NT2/D1 (cell line): ENCODE data around the gene ZNF664.

Experiments used
- DNase-seq: peaks from one replicate; pipeline ENCODE4 v3.0.0-alpha.2; 2011; ENCODE audit warnings: low read depth, low spot score
- H3K27me3 ChIP-seq: 2 replicates; pipeline ENCODE4 v1.6.0; 2011; ENCODE audit warnings: mild to moderate bottlenecking; ENCODE audit not compliant: insufficient read length, insufficient read depth
- H3K36me3 ChIP-seq: 2 replicates; pipeline ENCODE4 v1.6.1; 2011; ENCODE audit warnings: mild to moderate bottlenecking, low read length, mixed read lengths; ENCODE audit not compliant: insufficient read depth, insufficient read length
- H3K4me1 ChIP-seq: 2 replicates; pipeline ENCODE4 v1.5.1; 2011; ENCODE audit not compliant: insufficient read depth, insufficient read length
- H3K4me3 ChIP-seq: 2 replicates; pipeline ENCODE4 v1.5.1; 2011; ENCODE audit warnings: low read depth; ENCODE audit not compliant: insufficient read length
- H3K9ac ChIP-seq: 2 replicates; pipeline ENCODE4 v1.6.0; 2011; ENCODE audit warnings: low read depth; ENCODE audit not compliant: insufficient read length
- H3K9me3 ChIP-seq: 2 replicates; pipeline ENCODE4 v1.5.1; 2011; ENCODE audit warnings: mild to moderate bottlenecking, low read length; ENCODE audit not compliant: insufficient read depth
- SUZ12 ChIP-seq: IDR thresholded peaks from 2 replicates; pipeline ENCODE4 v1.6.1; 2011; ENCODE audit not compliant: insufficient read length, insufficient read depth; ENCODE audit errors: extremely low read depth
- YY1 ChIP-seq: IDR thresholded peaks from 2 replicates; pipeline ENCODE4 v1.6.1; 2011; ENCODE audit not compliant: insufficient read length, insufficient read depth
- ZNF274 ChIP-seq: IDR thresholded peaks from 2 replicates; pipeline ENCODE4 v1.6.1; 2011; ENCODE audit warnings: mild to moderate bottlenecking, low read depth, low read length

ZNF664 gene

GRCh38 chr12:123972457-123973401, at the start of gene ZNF664, which contains the start of gene CCDC92:
Gene ZNF664, plus strand, starts transcription at chr12:123973215. Its CDS starts 38,930 bp downstream, at chr12:124012145.
Gene CCDC92, minus strand, starts transcription at chr12:123972831. Its CDS starts 28,526 bp downstream, at chr12:123944305.
- Histone ChIP-seq H3K36me3 (peaks cover 32% of the 10 kb centered on the region), H3K27me3 (peaks cover 60% of the 10 kb centered on the region), H3K9ac (peak within 1 kb of the TSS; percentile 87), H3K4me1 (no peaks in the 10 kb centered on the region), H3K9me3 (no peaks in the 10 kb centered on the region), H3K4me3 (peak within 1 kb of the TSS; percentile 81)
- peak; percentile 92 for DNase-seq
- TF ChIP-seq SUZ12 = no peak
- no peak for TF ChIP-seq ZNF274
- TF ChIP-seq YY1 = no peak

GRCh38 chr12:123923927-123924326, 49.1 kb upstream of the ZNF664 start:
- DNase-seq = no peak
- H3K4me1 ChIP-seq = no peaks in the 10 kb centered on the region
- no peak overlapping the region for H3K9ac ChIP-seq
- TF ChIP-seq ZNF274 = no peak
- no peak for TF ChIP-seq YY1
- no peak for TF ChIP-seq SUZ12
- H3K4me3 ChIP-seq = no peak overlapping the region
- H3K9me3 ChIP-seq = no peaks in the 10 kb centered on the region
- no peaks in the 10 kb centered on the region for H3K36me3 ChIP-seq
- H3K27me3 ChIP-seq = peaks cover 3% of the 10 kb centered on the region

GRCh38 chr12:123924539-123924938, 48.5 kb upstream of the ZNF664 start:
- Histone ChIP-seq H3K9me3 (no peaks in the 10 kb centered on the region), H3K9ac (no peak overlapping the region), H3K27me3 (peaks cover 3% of the 10 kb centered on the region), H3K36me3 (no peaks in the 10 kb centered on the region), H3K4me3 (no peak overlapping the region), H3K4me1 (no peaks in the 10 kb centered on the region)
- TF ChIP-seq SUZ12 (no peak), ZNF274 (no peak), YY1 (no peak)
- no peak for DNase-seq

GRCh38 chr12:123928274-123928865, 44.6 kb upstream of the ZNF664 start:
- Histone ChIP-seq H3K4me1 (no peaks in the 10 kb centered on the region), H3K4me3 (no peak overlapping the region), H3K36me3 (no peaks in the 10 kb centered on the region), H3K9me3 (no peaks in the 10 kb centered on the region), H3K9ac (no peak overlapping the region), H3K27me3 (peaks cover 3% of the 10 kb centered on the region)
- TF ChIP-seq ZNF274 (no peak), SUZ12 (no peak), YY1 (no peak)
- no peak for DNase-seq

GRCh38 chr12:123928897-123929296, 44.1 kb upstream of the ZNF664 start:
- no peaks in the 10 kb centered on the region for H3K4me1 ChIP-seq
- H3K9me3 ChIP-seq = no peaks in the 10 kb centered on the region
- no peak for DNase-seq
- no peak overlapping the region for H3K4me3 ChIP-seq
- peaks cover 3% of the 10 kb centered on the region for H3K27me3 ChIP-seq
- no peak overlapping the region for H3K9ac ChIP-seq
- TF ChIP-seq SUZ12 (no peak), YY1 (no peak), ZNF274 (no peak)
- H3K36me3 ChIP-seq = no peaks in the 10 kb centered on the region

- Histone ChIP-seq H3K4me1 (no peaks in the 10 kb centered on the region), H3K9ac (no peak overlapping the region), H3K27me3 (no peaks in the 10 kb centered on the region), H3K36me3 (no peaks in the 10 kb centered on the region), H3K9me3 (no peaks in the 10 kb centered on the region), H3K4me3 (no peak overlapping the region)
- DNase-seq = no peak
- TF ChIP-seq YY1 = no peak
- TF ChIP-seq ZNF274 = no peak
- no peak for TF ChIP-seq SUZ12
Measured at GRCh38 chr12:123929946-123930583, 43.0 kb upstream of the ZNF664 start.
